ENCODE measurements around the gene TNIP1. TPM values are rescaled to one million over a fixed set of nuclear protein-coding genes. Genes with fewer than 3 reads are reported as not detected.

Gene TNIP1
- total RNA-seq, 1 donor from 2014 or later: 120 TPM

GRCh38 chr5:151087486-151087885 lies 6.7 kb upstream of the TNIP1 start:
- intact Hi-C loops (cut with DNase I): no loop called here
- DNase-seq (no peak), ATAC-seq (no peak)
- no peak for TF ChIP-seq CTCF (IDR thresholded peaks at IDR 0.05)
- H3K9me3 ChIP-seq: no peaks in the 10 kb centered on the region
- no peaks in the 10 kb centered on the region for H3K36me3 ChIP-seq
- no peaks in the 10 kb centered on the region for H3K27me3 ChIP-seq
- no peak overlapping the region for H3K27ac ChIP-seq
- no peak overlapping the region for H3K4me3 ChIP-seq
- H3K4me1 ChIP-seq: peaks cover 48% of the 10 kb centered on the region

DNA sequence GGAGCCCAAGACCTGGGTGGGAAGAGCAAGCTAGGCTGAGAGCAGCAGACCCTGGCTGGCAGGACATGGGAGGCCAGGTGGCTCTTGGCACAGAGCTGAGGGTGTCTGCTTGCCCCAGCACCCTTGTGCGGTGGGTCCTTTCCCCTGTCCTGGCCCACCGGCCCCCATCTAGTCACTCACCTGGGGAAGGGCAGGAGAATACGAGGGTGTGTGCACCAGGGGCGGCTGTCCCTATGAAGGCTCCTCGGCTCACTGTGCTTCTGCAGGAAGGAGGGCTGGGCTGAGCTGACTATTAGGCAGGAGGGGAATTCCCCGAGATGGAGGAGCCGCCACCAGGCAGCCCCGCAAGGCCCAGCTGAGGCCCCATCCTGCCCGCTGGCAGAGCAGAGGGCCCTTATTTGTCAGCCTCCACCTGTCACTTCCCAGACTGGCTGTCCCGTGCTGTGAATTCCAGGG lies 6.1 kb upstream of the TNIP1 start:
- Histone ChIP-seq H3K36me3 (no peaks in the 10 kb centered on the region), H3K27me3 (no peaks in the 10 kb centered on the region), H3K4me3 (no peak overlapping the region), H3K4me1 (peaks cover 54% of the 10 kb centered on the region), H3K9me3 (no peaks in the 10 kb centered on the region), H3K27ac (peak overlapping the region; percentile 11)
- no peak for TF ChIP-seq CTCF (IDR thresholded peaks at IDR 0.05)
- peak; percentile 65 for DNase-seq
- intact Hi-C loops (cut with DNase I): no loop called here
- ATAC-seq: peak; percentile 49

DNA sequence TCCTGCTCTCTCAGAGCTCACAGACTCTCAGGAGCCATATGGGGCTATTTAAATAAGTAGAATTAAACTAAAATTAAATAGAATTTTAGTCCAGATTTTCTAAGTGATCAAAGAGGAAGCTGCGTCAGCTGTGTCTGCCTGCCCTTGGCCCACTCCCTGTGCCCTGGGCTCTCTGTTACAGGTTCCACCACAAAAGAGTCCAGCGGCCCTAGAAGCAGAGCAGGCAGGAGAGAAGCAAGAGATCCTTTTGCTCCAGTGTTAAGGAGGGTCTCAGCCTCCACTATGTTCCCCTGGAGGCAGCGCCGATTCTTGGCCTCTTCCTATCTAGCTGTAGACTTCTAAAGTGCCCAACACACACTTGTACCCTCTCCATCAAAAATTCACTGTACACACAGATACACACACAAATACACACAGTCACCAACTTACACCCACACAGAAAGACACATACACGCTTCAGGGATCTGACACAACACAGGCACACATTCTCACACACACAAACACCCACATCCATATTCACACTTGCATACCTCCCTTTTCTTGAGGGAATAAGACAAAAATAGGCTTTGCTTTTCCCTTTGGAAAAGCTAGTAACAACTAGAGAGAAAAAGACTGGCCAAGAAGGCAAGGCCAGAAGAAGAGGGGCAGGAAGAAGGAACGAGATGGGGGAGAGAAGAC lies 5.5 kb upstream of the TNIP1 start:
- ATAC-seq (no peak), DNase-seq (peak; percentile 40)
- Histone ChIP-seq H3K36me3 (no peaks in the 10 kb centered on the region), H3K27me3 (no peaks in the 10 kb centered on the region), H3K4me1 (peaks cover 58% of the 10 kb centered on the region), H3K9me3 (no peaks in the 10 kb centered on the region), H3K27ac (peak overlapping the region; percentile 65), H3K4me3 (no peak overlapping the region)
- intact Hi-C loops (cut with DNase I): no loop called here
- no peak for TF ChIP-seq CTCF (IDR thresholded peaks at IDR 0.05)

DNA sequence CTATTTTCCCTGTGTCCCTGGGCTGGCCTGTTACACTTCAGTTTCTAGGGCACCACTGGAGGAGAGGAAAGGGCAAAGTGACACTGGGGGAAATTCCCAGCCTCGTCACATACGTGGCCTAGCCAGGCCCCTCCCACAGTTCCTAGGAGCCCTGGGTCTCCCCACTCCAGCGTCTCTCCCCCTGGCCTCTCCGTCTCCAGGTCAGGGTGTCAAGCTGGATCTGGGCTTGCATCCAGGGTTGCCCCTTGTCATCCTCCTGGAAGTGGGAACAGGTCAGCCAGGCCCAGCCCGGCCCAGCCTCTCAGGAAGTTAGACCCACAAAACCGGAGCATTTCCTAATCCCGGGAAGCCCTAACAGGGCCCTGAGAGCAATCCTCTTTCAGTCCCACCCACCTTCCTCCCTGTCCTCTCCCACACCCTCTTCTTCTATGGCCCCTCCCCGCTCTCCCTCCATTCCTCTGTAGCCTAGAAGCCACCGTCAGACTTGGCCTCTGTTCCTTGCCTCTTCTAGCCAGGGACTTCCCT lies 4.7 kb upstream of the TNIP1 start:
- no peaks in the 10 kb centered on the region for H3K36me3 ChIP-seq
- no peak for TF ChIP-seq CTCF (IDR thresholded peaks at IDR 0.05)
- peak overlapping the region; percentile 65 for H3K27ac ChIP-seq
- H3K27me3 ChIP-seq: no peaks in the 10 kb centered on the region
- DNase-seq (peak; percentile 79), ATAC-seq (peak; percentile 17)
- no peaks in the 10 kb centered on the region for H3K9me3 ChIP-seq
- no peak overlapping the region for H3K4me3 ChIP-seq
- peaks cover 58% of the 10 kb centered on the region for H3K4me1 ChIP-seq
- intact Hi-C loops (cut with DNase I): no loop called here

DNA sequence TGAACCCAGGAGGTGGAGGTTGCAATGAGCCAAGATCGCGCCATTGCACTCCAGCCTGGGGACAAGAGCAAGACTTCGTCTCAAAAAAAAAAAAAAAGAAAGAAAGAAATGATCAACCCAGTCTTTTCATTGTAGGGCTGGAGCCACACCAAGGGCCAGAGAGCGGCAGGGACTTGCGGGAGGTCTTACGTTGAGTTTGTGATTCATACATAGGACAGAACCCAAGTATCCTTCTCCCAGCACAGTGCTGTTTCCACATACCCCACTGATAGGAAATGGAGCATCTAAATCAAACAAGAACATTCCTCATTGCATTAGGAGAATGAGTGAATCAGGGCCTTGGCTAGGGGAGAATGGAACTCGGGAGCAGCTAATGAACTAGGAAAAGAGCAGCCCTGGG lies 3.5 kb upstream of the TNIP1 start:
- Histone ChIP-seq H3K36me3 (no peaks in the 10 kb centered on the region), H3K9me3 (no peaks in the 10 kb centered on the region), H3K27ac (peak overlapping the region; percentile 65), H3K27me3 (no peaks in the 10 kb centered on the region), H3K4me1 (peaks cover 63% of the 10 kb centered on the region), H3K4me3 (no peak overlapping the region)
- TF ChIP-seq CTCF (IDR thresholded peaks at IDR 0.05): no peak
- DNase-seq (no peak), ATAC-seq (no peak)
- intact Hi-C loops (cut with DNase I): no loop called here

Data from upper lobe of right lung (tissue), 1 donor.